Measurements from ENCODE around the gene ACLY. TPM values are rescaled to one million over a fixed set of nuclear protein-coding genes. Genes with fewer than 3 reads are reported as not detected.

The ACLY gene
- total RNA-seq: 445 and 520 TPM in 2 replicates

DNA sequence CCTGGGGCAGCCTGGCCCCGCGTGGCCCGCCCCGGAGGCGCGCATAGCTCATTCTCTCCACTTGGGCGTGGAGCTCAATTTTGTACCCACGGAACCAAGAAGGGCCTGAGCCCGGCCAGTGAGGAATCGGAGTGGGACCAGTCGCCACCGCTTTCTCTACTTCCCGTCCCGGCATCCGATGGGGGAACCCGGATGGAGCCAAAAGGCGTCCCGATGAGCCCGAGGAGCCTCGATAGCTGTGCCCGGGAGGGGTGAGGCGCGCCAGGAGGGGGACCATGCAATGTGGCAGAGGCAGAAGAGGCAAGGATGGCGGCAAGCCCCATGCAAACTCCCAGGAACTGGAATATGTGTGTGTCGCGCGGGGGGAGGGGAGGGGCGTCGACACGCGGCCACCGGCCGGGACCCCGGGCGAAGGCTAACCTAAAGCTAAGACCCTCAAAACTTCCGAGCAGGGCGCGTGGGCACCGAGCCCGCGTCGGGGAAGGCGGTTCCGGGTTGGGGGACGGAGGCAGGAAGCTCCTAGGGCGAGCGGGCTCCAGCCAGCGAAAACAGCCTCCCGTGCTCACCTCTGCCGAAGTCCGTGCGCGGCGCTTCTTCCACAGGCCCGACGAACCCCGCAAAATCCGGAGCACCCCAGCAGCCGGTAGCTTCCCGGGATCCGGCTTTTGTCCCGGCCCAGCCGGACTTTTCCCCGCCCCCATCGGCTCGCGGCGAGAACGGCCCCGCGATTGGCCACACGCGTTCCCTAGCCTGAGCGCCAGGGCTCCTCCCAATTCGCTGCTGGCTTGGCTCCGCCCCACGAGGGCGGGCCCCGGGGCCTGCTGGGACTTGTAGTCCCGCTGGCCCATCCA, at the start of gene ACLY:
Gene ACLY (minus strand): TSS at position 638 of the 851 bp plus-strand sequence. CDS start 5,078 bp downstream, outside the sequence.

DNA sequence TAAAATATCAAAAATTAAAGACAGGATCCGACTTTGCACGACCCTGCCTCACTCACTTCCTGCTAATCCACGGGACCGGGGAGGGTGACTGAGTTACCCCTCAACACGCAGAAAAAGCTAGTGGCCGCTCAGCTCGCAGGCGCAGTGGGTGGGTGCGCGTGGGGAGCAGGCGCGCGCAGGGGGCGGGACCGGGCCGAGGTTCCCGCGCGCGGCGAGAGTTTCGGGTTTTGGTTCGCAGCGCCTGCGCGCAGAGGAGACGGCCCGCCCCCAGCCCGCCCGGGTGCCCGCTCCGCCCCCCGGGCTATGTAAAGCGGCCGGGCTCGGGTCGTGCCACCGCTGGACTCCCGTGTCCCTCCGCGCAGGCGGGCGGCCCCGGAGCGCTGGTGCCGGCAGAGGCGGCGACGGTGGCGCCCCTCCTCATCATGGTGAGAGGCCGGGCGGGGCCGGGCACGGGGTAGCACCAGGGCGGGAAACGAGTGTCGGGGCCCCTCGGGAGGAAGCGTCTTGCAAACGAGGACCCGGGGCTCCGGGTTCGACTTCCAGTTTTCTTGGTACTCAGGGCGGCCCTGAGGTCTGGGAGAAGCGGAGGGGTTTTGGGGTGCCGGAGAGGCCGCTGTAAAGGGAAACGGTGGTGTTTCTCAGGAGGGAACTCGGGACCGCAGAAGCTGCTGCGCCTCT, 47.9 kb upstream of the ACLY start, which contains the start of gene CNP:
Gene CNP (plus strand): TSS at position 333 of the 678 bp plus-strand sequence. CDS start 90 bp downstream, at position 423.

DNA sequence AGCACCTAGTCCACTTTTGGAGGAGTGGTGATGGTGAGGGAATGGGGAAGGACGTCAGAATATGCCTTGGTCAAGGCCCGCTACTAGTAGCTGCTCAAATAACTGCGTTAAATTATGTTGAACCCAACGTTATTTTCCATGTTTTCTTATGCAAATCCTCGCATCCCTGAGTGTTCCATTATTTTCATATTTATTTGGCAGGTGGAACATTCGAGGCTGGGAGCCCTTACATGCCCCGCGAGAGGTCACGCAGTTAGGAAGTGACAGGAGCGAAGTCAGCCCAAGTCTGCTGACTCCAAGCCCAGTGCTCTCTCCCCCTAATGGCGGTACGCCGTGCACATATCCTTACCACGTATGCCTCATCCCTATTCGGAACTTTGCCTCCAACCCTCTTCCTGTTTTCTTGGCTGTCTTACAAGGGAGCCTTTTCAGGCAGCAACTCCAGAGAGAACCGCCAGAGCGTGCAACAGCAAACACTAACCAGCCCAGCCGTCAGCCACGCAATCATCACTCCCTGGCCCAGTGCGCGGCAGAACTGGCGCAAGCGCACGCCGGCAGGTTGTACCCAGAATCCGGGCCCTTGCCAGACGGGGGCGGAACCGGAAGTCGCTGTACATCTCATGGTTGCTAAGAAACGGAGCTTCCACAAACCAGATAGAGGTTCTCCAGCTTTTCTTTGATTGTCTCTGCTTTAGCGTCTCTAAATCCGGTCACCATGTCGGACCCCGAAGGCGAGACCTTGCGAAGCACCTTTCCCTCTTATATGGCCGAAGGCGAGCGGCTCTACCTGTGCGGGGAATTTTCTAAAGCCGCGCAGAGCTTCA, 11.5 kb upstream of the ACLY start, which contains the start of gene ODAD4:
Gene ODAD4 (plus strand): TSS at position 609 of the 824 bp plus-strand sequence. CDS start 107 bp downstream, at position 716.

DNA sequence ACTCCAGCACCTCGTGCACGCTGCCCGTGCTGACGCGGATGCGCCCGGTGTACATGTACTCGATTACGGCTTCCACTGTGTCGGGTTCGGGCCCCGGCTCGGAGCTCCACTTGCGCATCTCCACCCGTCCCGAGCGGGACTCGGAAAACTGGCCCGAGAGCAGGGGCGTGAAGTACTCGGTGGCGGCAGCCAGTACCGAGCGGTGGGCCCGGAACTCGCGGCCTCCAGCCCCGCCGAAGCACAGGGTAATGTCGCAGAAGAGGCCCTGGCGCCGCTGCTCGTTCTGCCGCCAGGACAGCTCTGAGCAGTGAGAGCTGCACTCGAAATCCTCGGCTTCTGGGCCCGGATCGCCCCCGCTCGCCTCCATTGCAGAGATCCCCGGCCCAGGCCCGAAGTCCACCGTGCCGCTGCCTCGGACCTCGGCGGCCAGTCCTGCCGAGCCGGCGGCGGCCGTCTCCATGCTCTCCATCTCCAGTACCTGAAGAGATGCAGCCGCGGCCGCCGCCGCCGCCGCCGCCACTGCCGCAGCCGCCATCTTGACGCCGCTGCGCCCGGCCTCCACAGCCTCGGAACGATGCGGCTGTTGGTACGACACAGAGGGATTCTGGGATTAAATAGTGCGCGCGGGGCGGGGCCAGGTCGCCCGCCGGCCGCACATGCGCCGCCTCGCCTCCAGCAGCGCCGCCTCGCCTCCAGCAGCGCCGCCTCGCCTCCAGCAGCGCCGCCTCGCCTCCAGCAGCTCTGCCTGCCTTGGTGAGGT, 53.7 kb downstream of the ACLY start, which contains the start of gene KLHL11:
Gene KLHL11 (minus strand): TSS at position 588 of the 760 bp plus-strand sequence. CDS start 53 bp downstream, at position 535.

DNA sequence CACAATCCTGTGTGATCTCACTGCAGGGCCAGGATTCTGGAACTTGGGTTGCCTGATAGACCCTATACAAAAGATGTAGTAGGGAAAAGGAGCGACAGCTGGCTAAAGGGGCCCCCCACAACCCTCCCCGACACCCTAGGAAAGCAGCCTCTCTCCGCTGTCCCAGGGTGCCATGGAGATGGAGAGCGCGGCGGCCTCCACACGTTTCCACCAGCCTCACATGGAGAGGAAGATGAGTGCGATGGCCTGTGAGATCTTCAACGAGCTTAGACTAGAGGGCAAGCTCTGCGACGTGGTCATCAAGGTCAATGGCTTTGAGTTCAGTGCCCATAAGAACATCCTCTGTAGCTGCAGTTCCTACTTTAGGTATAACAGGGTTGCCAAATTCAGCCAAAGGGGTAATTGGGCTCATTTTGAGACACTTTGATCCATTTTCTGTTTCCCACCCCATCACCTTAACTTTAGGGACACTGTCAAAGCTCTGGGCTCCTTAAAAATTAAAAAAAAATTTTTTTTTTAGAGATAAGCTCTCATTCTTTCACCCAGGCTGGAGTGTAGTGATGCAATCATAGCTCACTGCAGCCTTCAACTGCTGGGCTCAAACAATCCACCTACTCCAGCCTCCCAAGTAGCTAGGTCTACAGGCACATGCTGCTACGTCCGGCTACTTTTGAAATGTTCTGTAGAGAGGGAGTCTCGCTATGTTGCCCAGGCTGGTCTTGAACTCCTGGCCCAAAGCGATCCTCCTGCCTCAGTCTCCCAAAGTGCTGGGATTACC, 80.8 kb downstream of the ACLY start, which contains the start of gene KLHL10:
Gene KLHL10 (plus strand): TSS at position 65 of the 778 bp plus-strand sequence. CDS start 108 bp downstream, at position 173.

DNA sequence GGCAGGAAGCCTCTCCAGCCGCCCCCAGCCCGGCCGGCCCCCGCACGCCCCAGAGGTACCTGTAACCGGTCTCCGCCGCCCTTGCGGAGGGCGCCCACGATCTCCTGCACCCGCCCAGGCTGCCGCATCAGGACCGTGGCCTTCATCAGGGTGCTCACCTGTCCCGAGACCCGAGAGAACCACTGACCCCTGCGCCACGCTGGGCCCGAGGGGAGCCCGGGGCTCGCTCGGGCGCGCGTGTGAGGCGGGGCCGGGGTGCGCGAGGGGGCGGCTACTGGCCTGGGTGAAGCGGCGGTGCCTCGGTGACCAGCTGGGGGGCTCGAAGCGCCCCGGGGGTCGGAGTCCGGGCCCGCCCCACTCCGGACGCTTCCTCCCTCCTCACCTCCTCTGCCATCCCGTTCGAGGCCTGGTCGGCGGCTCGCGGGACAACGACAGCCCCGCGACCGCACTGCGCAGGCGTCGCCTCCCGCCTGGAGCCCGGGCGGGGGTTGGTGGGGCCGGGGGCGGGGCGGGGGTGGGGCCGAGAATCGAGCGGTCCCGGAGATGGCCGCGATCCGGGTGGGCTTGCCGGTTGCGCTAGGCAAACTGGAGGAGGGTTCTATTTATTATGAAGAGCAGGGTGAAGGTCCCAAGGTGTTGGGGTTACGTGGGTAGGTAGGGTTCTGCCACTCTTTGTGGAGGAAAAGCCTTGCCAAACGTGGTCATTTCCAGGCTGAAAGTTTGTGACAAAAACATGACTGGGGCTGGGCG, 82.8 kb downstream of the ACLY start, which contains the start of gene NT5C3B:
Gene NT5C3B (minus strand): TSS at position 433 of the 750 bp plus-strand sequence. CDS start 39 bp downstream, at position 394.

Other genes starting within 250 kb of the ACLY start
- 86.2 and 95.7 TPM in 2 replicates for gene EIF1, start 230.1 kb downstream of the ACLY start, total RNA-seq
- gene GAST, start 206.6 kb downstream of the ACLY start, total RNA-seq: not detected in 2 replicates
- under 0.01 TPM in 1 of 2 replicates, not detected in the other for gene HAP1, start 184.3 kb downstream of the ACLY start, total RNA-seq
- gene JUP, start 132.2 kb downstream of the ACLY start, total RNA-seq: 31.1 and 32.8 TPM in 2 replicates
- 48.6 and 53.4 TPM in 2 replicates for gene P3H4, start 107.0 kb downstream of the ACLY start, total RNA-seq
- 235 and 246 TPM in 2 replicates for gene FKBP10, start 105.9 kb downstream of the ACLY start, total RNA-seq
- 58.7 and 65.0 TPM in 2 replicates for gene NT5C3B, start 82.7 kb downstream of the ACLY start, total RNA-seq
- gene KLHL10, start 81.1 kb downstream of the ACLY start, total RNA-seq: 0.17 TPM in 1 of 2 replicates, not detected in the other
- 10.6 and 11.6 TPM in 2 replicates for gene KLHL11, start 53.5 kb downstream of the ACLY start, total RNA-seq
- gene ODAD4, start 11.7 kb upstream of the ACLY start, total RNA-seq: 0.45 and 2.0 TPM in 2 replicates
- 54.5 and 60.2 TPM in 2 replicates for gene CNP, start 47.8 kb upstream of the ACLY start, total RNA-seq
- 49.8 and 51.8 TPM in 2 replicates for gene DNAJC7, start 98.5 kb upstream of the ACLY start, total RNA-seq
- gene NKIRAS2, start 101.1 kb upstream of the ACLY start, total RNA-seq: 40.2 and 41.3 TPM in 2 replicates
- gene C17orf113, start 131.7 kb upstream of the ACLY start, total RNA-seq: 0.17 and 0.30 TPM in 2 replicates
- not detected in 2 replicates for gene ZNF385C, start 179.5 kb upstream of the ACLY start, total RNA-seq
- 4.3 and 5.2 TPM in 2 replicates for gene DHX58, start 193.8 kb upstream of the ACLY start, total RNA-seq
- gene KAT2A, start 202.4 kb upstream of the ACLY start, total RNA-seq: 9.8 and 14.6 TPM in 2 replicates
- gene HSPB9, start 203.9 kb upstream of the ACLY start, total RNA-seq: not detected in 2 replicates
- gene RAB5C, start 236.0 kb upstream of the ACLY start, total RNA-seq: 122 and 133 TPM in 2 replicates

Measured in bronchus fibroblast of lung (primary cell).